OCI-LY7 (cell line): Measurements from ENCODE around the gene ARL3. TPM values are rescaled to one million over a fixed set of nuclear protein-coding genes. Genes with fewer than 3 reads are reported as not detected.

Experiments
- BruUV-seq: library from RNA; stranded (reverse); fragments of 400-500 nt; replicated peaks from 2 replicates; lab custom pipeline; 2021; lab: Mats Ljungman, UMichigan
- CTCF ChIA-PET: fragments of 300-600 bp; sonication (Branson Sonifier 250); formaldehyde crosslinking; loops from one replicate; lab custom pipeline; 2022; ENCODE audit warnings: antibody characterized with exemption; ENCODE audit not compliant: unreplicated experiment; lab: Charles Lee
- POLR2A ChIA-PET: fragments of 300-600 bp; sonication (Branson Sonifier 250); formaldehyde crosslinking; loops from one replicate; lab custom pipeline; 2022; ENCODE audit warnings: antibody characterized with exemption; lab: Charles Lee
- DNase-seq: peaks from one replicate; pipeline ENCODE4 v3.0.0-alpha.2; 2015; ENCODE audit warnings: low spot score
- H2AFZ ChIP-seq: fragments of 200-600 bp; sonication (generic), shearing (Covaris generic); 2 replicates; pipeline ENCODE4 v1.6.1; 2014; ENCODE audit warnings: mild to moderate bottlenecking, antibody characterized with exemption, low read length, moderate library complexity
- H3K27ac ChIP-seq: fragments of 200-600 bp; sonication (generic); 2 replicates; pipeline ENCODE4 v1.5.1; 2014; ENCODE audit warnings: mixed run types, low read depth, mild to moderate bottlenecking, moderate library complexity, low read length, inconsistent platforms; ENCODE audit not compliant: poor library complexity, severe bottlenecking
- H3K36me3 ChIP-seq: fragments of 200-600 bp; sonication (generic); 2 replicates; pipeline ENCODE4 v1.6.1; 2014; ENCODE audit warnings: mild to moderate bottlenecking, antibody characterized with exemption, low read length, moderate library complexity, mixed read lengths; ENCODE audit not compliant: insufficient read depth
- H3K4me1 ChIP-seq: fragments of 200-600 bp; sonication (generic); 2 replicates; pipeline ENCODE4 v1.5.1; 2014; ENCODE audit warnings: mild to moderate bottlenecking, low read length; ENCODE audit not compliant: insufficient read depth, poor library complexity, severe bottlenecking
- H3K4me2 ChIP-seq: fragments of 200-600 bp; sonication (generic); 2 replicates; pipeline ENCODE4 v1.6.1; 2014; ENCODE audit warnings: mild to moderate bottlenecking, low read length
- H3K4me3 ChIP-seq: fragments of 200-600 bp; sonication (generic); 2 replicates; pipeline ENCODE4 v1.5.1; 2014; ENCODE audit warnings: mild to moderate bottlenecking, low read depth, low read length; ENCODE audit not compliant: poor library complexity, severe bottlenecking
- H3K79me2 ChIP-seq: fragments of 200-600 bp; sonication (generic); 2 replicates; pipeline ENCODE4 v1.6.1; 2016; ENCODE audit warnings: low read depth, mild to moderate bottlenecking, low read length, moderate library complexity, mixed read lengths; ENCODE audit not compliant: insufficient read depth
- H3K9me2 ChIP-seq: fragments of 200-600 bp; sonication (generic); 2 replicates; pipeline ENCODE4 v1.6.1; 2016; ENCODE audit warnings: mild to moderate bottlenecking, low read length, mixed read lengths; ENCODE audit not compliant: insufficient read depth
- H3K9me3 ChIP-seq: fragments of 200-600 bp; sonication (generic); 2 replicates; pipeline ENCODE4 v1.6.1; 2014; ENCODE audit warnings: mild to moderate bottlenecking, mixed run types, low read length, mixed read lengths
- H4K20me1 ChIP-seq: fragments of 200-600 bp; sonication (generic); 2 replicates; pipeline ENCODE4 v1.6.1; 2014; ENCODE audit warnings: mild to moderate bottlenecking, antibody characterized with exemption, low read length, moderate library complexity, mixed read lengths; ENCODE audit not compliant: insufficient read depth
- CTCF ChIP-seq: fragments of 200-600 bp; sonication (generic); conservative IDR thresholded peaks from 2 replicates; pipeline ENCODE4 v1.5.1; 2014; ENCODE audit warnings: mild to moderate bottlenecking, antibody characterized with exemption, low read length, moderate library complexity, mixed read lengths
- EZH2phosphoT487 ChIP-seq: fragments of 200-600 bp; sonication (generic); IDR thresholded peaks from 2 replicates; pipeline ENCODE4 v1.6.1; 2018; ENCODE audit warnings: low read depth, borderline replicate concordance, mild to moderate bottlenecking, mixed run types, antibody characterized with exemption, low read length, moderate library complexity, mixed read lengths
- intact Hi-C: fragments of 100-400 bp; cut with micrococcal nuclease; formaldehyde crosslinking; loops from one replicate; pipeline ENCODE4 v1.10.0; 2022; ENCODE audit not compliant: unreplicated experiment
- total RNA-seq, 2 experiments: library from RNA; depleted of rRNA in 1 of 2; stranded (reverse); fragments of >200 nt in 1 of 2; shearing (Covaris generic) in 1 of 2; gene quantifications; 2 replicates each; pipeline ENCODE4 v1.2.3, GENCODE V29; 2014 to 2022

Gene ARL3
- total RNA-seq, 2 experiments from 2014 or later: 7.3 to 11.7 TPM

GRCh38 chr10:102712843-102713538, 1.2 kb downstream of the ARL3 start:
- intact Hi-C loops: loop anchor here (1.0 to 10.0 kb wide), 4 partner anchors 51 to 598 kb away; partner anchors contain the start of genes ACTR1A and SUFU
- DNase-seq: no peak
- Histone ChIP-seq H3K27ac (peak overlapping the region; percentile 84), H2AFZ (peak overlapping the region; percentile 90; the same call in 1 of the 2 replicates), H3K4me3 (peak overlapping the region; percentile 77), H4K20me1 (peaks cover 3% of the 10 kb centered on the region; the same call in 1 of the 2 replicates), H3K9me2 (no peaks in the 10 kb centered on the region), H3K36me3 (peaks cover 12% of the 10 kb centered on the region; the same call in 1 of the 2 replicates), H3K4me1 (peaks cover 55% of the 10 kb centered on the region), H3K4me2 (peak overlapping the region; percentile 80), H3K79me2 (peaks cover 77% of the 10 kb centered on the region), H3K9me3 (no peaks in the 10 kb centered on the region)
- ChIA-PET CTCF (interaction anchor here (1.1 kb wide), 1 partner anchor 69 kb away, joined by 3 read pairs; the partner anchor contains the start of gene TRIM8), POLR2A (interaction anchor here (0.6 to 2.5 kb wide), 17 partner anchors 10 to 1293 kb away, joined by 3 to 10 read pairs (median 5); partner anchors contain the start of genes TRIM8 and WBP1L)
- TSS peak; percentile 61 for BruUV-seq
- TF ChIP-seq EZH2phosphoT487: no peak
- TF ChIP-seq CTCF: no peak

DNA sequence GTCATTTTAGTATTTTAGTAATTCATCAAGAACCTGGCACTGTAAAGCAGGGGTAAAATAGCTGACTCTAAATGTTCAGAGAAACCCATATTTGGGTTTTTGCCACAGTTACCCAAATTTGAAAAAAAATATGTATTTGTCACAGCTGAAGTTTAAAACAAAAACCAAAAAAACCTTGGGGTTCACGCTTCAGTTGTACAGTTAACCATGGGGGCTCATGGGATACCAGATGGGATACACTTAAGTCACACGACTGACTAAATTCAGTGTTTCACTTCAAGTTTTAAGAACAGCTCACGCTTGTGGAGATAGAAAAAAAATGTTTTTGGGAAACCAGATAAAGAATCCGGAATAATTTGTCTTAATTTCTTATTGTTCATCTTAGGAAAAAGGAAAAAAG, 2.1 kb downstream of the ARL3 start:
- H3K4me3 ChIP-seq: peak overlapping the region; percentile 77
- intact Hi-C loops: loop anchor here (2.0 to 10.0 kb wide), 3 partner anchors 50 to 597 kb away; partner anchors contain the start of genes ACTR1A and SUFU

More for the DNA sequence above, 2.1 kb downstream of the ARL3 start:
- no peaks in the 10 kb centered on the region for H3K9me3 ChIP-seq
- H4K20me1 ChIP-seq: no peaks in the 10 kb centered on the region
- no peak for TF ChIP-seq EZH2phosphoT487
- no peak for TF ChIP-seq CTCF
- H3K36me3 ChIP-seq: peaks cover 4% of the 10 kb centered on the region; the same call in 1 of the 2 replicates
- no TSS peak for BruUV-seq
- ChIA-PET POLR2A (interaction anchor here (0.6 to 2.5 kb wide), 11 partner anchors 13 to 100 kb away, joined by 3 to 10 read pairs (median 3); partner anchors contain the start of gene TRIM8), CTCF (no interaction called here)
- peak overlapping the region; percentile 84 for H3K27ac ChIP-seq
- H3K4me1 ChIP-seq: peaks cover 46% of the 10 kb centered on the region
- DNase-seq: peak; percentile 60
- peak overlapping the region; percentile 90 for H2AFZ ChIP-seq
- H3K79me2 ChIP-seq: peaks cover 76% of the 10 kb centered on the region
- no peaks in the 10 kb centered on the region for H3K9me2 ChIP-seq
- peak overlapping the region; percentile 80 for H3K4me2 ChIP-seq
